PC-3 (cell line): Measurements from ENCODE around the gene GEMIN2.
A peak's percentile ranks its signal among the peaks of the same experiment; 100 is the strongest.

Experiments used
- CTCF ChIP-seq: fragments of 300-600 bp; sonication (generic); conservative IDR thresholded peaks from 2 replicates; pipeline ENCODE4 v1.5.1; 2017; ENCODE audit warnings: antibody characterized with exemption, low read depth, mild to moderate bottlenecking, low read length
- EZH2 ChIP-seq: fragments of 300-600 bp; sonication (generic); IDR thresholded peaks from one replicate; pipeline ENCODE4 v1.6.1; 2017; ENCODE audit warnings: antibody characterized with exemption, mild to moderate bottlenecking, low read length; ENCODE audit not compliant: unreplicated experiment
- EZH2phosphoT487 ChIP-seq: fragments of 300-600 bp; sonication (generic); IDR thresholded peaks from 2 replicates; pipeline ENCODE4 v1.6.1; 2018; ENCODE audit warnings: mild to moderate bottlenecking, antibody characterized with exemption, low read length, borderline replicate concordance

GRCh38 chr14:39107591-39107996, 6.5 kb upstream of the GEMIN2 start:
- TF ChIP-seq CTCF: peak; percentile 76
- no peak for TF ChIP-seq EZH2phosphoT487
- no peak for TF ChIP-seq EZH2
